GM12801 (cell line): ENCODE data around the gene TRIML1.

Experiments used
- TF ChIP-seq, protein P1 (sequence below): IDR thresholded peaks from one replicate; pipeline ENCODE4 v1.5.1; 2011; ENCODE audit warnings: control low read depth; ENCODE audit not compliant: insufficient read length; ENCODE audit errors: extremely low read depth

The TRIML1 gene, protein sequence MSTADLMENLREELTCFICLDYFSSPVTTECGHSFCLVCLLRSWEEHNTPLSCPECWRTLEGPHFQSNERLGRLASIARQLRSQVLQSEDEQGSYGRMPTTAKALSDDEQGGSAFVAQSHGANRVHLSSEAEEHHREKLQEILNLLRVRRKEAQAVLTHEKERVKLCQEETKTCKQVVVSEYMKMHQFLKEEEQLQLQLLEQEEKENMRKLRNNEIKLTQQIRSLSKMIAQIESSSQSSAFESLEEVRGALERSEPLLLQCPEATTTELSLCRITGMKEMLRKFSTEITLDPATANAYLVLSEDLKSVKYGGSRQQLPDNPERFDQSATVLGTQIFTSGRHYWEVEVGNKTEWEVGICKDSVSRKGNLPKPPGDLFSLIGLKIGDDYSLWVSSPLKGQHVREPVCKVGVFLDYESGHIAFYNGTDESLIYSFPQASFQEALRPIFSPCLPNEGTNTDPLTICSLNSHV

DNA sequence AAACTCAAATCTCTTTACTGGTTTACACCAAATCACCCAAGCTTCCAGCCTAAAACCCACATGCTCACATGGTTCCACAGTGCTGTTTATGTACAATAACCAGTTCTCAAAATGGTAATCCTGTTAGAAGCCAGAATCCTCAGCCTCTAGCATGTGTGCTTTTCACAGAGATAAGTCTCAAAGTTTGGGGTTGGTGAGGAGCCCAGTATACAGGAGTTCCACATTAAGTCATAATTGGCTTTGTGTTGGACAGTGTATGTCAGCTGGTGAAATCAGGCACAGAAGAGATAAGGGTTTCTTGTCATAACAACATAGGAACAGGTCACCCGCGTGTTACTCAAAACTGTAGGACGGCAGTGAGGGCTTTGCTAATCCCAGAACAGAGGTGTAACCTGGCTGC, at the start of gene TRIML1:
Gene TRIML1 (plus strand): TSS at position 301 of the 400 bp plus-strand sequence. CDS start 118 bp downstream, outside the sequence.
- TF ChIP-seq, protein P1, sequence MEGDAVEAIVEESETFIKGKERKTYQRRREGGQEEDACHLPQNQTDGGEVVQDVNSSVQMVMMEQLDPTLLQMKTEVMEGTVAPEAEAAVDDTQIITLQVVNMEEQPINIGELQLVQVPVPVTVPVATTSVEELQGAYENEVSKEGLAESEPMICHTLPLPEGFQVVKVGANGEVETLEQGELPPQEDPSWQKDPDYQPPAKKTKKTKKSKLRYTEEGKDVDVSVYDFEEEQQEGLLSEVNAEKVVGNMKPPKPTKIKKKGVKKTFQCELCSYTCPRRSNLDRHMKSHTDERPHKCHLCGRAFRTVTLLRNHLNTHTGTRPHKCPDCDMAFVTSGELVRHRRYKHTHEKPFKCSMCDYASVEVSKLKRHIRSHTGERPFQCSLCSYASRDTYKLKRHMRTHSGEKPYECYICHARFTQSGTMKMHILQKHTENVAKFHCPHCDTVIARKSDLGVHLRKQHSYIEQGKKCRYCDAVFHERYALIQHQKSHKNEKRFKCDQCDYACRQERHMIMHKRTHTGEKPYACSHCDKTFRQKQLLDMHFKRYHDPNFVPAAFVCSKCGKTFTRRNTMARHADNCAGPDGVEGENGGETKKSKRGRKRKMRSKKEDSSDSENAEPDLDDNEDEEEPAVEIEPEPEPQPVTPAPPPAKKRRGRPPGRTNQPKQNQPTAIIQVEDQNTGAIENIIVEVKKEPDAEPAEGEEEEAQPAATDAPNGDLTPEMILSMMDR: no peak

DNA sequence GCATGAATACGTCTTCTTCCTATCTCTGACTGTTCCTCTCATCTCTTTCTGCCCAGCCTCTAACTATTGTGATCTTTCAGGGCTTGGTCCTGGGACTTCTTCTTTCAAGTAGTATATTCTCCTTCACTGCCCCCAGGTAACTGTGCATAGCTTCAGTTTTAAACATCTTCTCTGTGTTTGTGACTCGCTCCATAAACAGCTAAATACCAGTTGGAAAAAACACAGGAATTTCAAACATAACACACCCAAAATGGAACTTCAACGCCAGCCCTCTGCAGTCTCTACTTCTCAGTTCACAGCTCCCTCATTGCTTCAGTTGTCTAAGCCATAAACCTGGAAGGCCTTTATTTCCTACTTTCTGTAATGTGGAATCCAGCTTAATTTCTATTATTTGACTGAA, 46.4 kb upstream of the TRIML1 start:
- TF ChIP-seq, protein P1: no peak

DNA sequence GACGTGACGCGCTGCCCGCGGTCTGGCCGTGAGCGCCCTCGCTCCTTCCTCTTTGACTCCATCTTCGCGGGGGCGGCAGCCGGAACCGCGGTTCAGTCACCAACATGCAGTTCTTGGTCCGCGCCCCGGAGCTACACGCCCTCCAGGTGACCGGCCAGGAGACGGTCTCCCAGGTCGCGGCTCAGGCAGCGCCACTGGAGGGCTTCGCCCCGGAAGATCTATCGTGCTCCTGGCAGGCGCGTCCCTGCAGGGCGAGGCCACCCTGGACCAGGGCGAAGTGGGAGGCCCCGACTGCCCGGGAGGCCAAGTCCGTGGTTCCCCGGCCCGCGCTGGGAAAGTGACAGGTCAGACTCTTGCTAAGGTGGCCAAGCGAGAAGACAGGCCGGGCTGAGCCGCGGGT, 32.8 kb upstream of the TRIML1 start:
- TF ChIP-seq, protein P1: no peak

DNA sequence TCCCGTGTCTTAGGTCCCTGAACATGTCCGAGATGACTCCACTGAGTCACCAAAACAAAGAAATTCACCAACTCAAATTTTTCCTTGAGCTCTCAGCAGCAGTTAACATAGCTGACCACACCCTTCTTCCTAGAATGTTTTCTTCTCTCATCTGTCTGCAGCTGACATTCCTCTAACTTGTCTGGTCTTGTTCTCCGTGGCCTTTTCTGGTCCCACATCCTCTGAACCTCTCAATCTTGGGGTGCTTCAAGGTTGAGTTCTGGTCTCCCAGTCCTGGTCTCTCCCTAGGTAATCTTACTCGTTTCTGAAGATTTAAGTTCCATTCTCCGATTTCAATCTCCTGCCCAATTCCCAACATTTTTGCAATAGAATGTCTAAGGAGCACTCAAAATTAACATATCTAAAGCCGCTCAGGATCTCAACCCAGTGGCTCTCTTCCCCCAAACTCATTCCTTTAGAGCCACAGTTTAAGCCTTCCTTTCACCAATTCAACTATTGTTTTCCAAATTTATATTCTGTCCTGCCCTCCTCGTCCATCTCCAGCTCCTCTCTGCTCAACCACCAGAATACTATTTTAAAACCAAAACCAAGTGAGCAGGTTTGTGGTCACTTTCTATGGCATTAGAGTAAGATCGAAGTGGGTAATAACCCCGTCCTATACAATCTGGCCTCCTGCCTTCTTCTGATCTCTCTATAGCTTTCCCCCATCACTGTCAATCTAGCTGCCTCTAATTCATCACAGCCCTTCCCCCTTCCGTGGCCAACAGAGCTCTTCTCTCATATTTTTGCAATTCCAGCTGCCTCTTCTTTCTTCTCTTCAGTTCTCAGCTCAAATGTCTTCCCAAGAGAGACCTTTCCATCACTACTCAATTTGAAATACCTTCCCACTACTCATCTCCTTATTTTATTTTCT, 31.1 kb upstream of the TRIML1 start:
- TF ChIP-seq, protein P1: no peak

DNA sequence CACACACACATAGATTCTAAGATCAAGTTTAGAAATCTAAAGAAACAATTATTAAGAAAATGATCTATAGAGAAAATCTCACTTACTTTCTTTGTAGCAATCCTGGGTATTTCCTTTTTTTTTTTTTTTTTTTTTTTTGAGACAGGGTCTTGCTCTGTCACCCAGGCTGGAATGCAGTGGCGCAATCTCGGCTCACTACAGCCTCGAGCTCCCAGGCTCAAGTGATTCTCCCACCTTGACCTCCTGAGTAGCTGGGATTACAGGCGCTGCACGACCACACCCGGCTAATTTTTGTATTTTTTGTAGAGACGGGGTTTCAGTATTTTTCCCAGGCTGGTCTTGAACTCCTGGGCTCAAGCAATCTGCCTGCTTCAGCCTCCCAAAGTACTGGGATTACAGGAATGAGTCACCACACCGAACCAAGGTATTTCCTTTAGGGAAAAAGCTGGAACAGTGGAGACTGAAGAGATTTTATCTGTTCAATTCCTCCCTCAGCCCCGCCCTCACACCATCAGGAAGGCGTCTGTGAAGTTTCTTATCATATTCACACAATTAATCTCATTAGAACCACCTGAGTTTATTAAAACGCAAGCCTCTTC, 30.0 kb upstream of the TRIML1 start, which contains the start of gene TRIML2:
Gene TRIML2 (minus strand): TSS at position 447 of the 599 bp plus-strand sequence. CDS start 4,235 bp downstream, outside the sequence.
- TF ChIP-seq, protein P1: no peak

DNA sequence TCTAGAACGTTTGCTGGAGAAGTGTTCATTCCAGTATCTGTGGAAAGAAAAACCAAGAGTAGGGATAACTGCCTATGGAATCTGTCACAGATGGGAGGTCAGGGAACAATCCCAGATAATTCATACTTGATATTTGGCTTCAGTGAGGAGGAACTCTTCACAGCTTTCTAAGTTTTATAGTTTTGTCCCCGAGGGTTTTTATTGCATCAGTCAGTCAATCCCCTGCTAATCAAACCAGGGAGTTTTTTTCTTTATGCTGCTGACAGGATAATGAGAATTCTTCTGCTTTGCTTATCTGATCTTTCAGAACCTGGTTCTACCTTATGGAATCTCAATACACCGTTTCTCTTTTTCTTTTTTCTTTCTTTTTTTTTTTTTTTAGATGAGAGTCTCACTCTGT, 29.2 kb upstream of the TRIML1 start:
- TF ChIP-seq, protein P1: no peak
